IPS-11a (cell line): Measurements from ENCODE around the gene BCAS3.

ENCODE experiments used
- H3K4me3 ChIP-seq: one replicate; pipeline ENCODE4 v1.5.1; 2013; ENCODE audit warnings: low read depth, low read length, control low read depth

BCAS3 gene

DNA sequence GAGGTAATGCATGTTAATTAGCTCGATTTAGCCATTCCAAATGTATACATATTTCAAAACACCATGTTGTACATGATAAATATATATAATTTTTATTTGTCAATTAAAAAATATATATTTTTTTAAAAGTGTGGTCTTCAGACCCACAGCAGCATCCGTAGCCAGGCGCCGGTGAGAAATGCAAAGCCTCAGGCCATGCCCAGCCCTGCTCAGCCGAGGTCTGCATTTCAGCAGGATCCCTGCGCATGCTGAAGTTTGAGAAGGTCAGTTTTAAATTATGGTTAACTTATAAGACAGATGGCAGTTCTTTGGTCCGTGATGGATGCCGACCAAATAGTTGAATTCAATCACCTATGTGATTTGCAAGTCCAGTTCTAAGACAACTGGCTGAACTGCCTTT lies 694.0 kb downstream of the BCAS3 start:
- H3K4me3 ChIP-seq = no peak overlapping the region

DNA sequence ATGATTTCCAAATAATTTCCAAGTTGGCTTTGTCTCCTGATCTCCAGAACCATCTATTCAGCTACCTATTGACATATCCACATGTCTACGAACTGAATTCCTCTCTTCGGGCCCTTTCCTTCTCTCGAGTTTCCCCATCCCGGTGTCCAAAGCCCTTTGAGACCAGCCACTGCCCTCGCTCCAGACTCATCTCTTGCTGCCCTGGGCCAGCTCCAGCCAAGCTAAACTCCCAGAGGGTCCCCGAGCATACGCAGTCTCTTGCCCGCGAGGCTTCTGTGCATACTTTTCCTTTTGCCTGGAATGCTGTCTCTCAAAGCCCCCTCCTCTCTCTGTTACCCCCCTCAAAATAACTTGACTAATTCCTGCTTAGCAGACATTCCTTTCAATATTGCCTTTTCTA lies 694.8 kb downstream of the BCAS3 start:
- no peak overlapping the region for H3K4me3 ChIP-seq

DNA sequence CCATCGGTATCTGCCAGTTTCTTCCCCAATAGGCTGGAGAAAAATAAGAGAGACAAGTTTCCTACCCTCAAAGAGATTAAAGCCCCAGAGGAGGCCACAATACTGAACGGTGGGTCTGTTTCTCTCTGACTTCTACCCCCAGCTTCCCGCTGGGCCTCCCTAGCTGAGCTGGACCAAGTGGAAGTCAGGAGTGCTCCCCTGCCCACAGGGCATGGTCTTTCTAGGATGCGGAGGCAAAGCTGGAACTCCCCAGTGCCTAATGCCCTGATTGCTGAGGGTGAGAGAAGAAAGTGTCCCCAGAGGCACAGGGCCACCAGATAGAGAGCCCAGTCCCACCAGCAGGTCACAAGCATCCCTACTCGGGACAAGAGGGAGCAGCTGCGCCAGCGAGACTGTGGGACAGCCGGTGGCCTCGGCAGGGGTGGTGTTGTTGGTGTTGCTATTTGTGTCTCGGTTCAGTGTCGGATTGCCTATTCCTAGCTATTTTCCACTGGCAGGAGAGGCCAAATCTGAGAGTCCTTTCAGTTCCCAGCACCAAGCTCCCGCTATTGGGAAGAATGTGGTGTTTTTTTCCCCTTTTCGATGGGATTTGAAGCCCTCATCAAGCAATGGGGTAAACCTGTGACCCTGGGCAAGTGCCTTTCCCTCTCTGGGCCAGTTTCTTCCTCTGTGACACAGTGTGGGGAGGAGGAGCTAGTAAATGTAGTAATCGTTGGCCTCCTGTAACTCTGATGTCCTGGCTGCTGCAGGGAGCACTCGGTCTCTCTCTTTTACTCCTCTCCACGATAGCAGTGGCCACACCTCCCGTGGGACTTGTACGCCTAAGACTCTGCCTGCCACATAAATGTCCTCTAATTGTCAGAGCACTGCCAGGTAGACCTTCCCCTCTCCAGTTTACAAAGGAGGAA lies 699.5 kb downstream of the BCAS3 start:
- no peak overlapping the region for H3K4me3 ChIP-seq

DNA sequence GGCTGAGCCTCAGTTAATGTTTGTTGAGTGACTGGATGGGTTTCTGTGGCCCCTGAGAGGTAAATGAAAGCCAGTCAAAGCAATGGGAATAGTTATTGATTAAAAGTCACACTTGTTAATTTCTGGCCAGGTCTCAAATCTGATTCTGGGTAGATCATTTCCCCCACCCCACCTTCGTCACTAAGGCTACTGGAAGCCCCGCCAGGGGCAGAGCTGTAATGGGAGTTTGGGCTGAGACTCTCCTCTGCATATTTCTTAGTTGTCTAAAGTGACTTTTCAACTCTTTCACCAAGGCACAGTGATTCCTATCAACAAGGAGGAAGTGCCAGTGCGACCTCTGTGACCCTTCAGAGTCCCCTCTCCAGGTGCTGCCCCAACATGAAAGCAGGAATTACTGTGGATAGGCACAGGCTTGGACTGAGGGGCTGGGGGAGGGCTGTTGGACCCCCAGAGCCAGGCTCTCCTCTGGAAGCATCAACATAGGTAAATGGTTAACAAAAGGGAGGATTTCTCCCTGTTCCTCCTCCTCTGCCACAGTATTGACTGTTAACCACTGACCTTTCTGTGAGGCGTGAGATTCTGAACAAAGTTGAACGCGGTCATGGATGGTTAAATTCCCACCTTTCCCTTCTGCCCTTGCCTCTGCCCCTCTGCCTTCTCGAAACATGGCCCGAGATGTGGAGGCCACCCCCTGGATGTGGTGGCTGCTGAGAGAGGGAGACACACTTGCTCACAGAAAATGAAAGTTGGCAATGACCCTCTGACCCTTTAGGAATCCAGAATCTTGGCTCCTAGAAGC lies 701.2 kb downstream of the BCAS3 start:
- no peak overlapping the region for H3K4me3 ChIP-seq

DNA sequence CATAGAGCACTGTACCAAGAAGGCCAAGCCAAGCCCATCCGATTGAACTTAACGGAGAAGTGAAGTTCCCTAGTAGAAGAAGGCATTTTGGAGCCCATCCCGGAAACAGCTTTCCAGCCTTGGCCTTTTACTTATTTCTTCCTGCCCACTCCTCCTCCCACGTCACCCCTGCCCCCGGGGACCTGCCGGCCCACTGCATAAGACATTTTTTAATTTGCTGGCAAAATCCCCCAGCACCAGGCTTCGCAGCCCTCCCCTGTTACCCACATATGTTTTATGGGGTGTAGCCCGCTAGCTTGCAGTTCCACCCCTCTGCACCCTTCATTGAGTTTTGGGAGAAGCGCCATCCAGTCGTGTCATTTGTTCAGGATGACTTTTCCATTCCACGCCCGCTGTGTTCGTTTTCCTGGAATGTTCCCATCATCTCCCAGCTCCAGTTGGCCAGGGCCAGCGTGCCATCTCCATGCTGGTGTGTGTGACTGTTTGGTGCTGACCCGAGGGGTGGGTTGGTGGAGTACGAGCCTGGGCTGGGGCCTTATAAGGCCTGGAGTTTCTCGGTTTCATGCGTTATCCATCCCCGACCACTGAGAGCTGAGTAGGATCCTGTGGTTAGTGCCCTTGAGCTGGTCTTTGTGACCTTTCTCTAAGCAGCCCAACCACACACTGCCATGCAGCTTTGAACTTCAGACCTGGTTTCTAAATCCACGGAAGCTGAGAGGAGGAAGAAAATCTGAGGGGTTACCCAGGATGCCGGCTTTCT lies 702.0 kb downstream of the BCAS3 start:
- no peak overlapping the region for H3K4me3 ChIP-seq

DNA sequence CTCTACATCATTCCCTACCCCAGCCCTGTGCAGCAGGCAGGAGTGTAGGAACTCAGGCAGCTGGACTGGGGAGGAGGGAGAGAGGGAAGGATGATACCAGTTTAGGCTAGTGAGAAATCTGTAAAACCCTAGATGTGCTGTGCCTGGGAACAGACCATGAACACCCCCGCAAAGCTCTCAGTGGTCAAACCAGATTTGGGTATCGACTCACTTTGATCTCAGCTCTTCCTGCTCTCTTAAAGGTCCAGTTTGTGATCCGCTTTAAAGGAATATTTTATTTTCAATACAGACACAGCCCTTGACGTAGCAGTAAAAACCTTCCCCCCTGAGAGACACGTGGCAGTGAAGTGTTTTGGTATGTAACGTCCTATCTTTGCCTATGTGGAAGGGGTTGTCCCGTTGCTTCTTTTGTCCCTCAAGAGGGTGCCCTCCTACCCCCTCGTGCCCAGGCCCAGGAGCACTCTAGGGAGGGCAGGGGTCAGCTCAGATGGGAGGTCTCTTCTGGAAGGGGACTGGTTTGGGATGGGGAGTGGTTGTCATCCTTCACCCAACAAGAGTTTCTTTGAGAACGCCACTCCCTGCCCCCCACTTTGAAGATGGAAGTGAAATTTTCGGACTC lies 702.7 kb downstream of the BCAS3 start:
- H3K4me3 ChIP-seq = no peak overlapping the region

DNA sequence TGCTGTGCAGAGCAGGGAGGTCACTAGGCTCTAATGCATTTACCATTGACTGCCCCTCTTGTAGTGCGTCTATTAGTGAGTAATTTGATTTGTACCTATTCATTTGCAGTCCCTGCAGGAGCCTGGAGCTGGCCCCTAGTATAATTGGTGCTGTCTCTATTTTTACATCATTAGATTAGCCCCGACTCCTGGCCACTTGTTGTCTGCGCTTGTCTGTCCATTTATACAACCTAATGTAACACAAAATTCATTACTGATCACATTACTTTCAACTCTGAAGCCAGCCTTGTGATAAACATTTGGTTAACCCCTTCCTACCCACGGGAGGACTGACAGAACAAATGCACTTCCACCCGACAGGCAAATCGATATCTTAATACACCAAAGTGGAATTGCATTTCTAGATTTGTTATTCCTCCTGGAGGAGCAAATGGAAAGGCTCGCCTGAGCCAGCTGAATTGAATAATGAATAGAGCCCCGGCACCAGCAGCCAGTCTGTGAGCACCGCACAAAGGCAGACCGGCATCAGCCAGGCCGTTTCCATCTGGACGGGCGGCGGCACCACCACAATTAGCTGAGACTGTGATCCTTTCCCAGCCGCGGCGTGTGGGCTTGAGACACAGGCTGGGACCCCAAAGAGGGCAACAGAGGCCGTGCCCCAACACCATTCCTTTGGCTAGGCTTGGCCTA lies 703.3 kb downstream of the BCAS3 start:
- H3K4me3 ChIP-seq = no peak overlapping the region

DNA sequence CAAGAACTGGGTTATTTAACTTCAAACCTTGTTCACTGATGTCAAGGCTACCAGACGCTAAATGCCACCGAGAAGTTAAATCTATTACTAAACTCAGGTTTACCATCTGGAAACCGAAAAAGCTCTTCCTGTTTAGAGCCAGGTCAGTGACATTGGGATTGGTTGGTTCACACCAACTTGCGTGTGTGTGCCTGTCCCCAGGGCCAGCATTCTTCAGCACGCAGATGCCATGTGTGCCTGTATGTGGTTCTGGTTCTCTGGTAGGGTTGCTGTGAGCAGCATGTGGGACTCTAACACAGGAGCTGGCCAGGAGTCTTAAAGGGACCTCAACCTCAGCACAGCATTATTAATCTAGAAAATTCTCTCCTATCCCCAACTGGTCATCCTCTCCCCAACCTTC lies 703.9 kb downstream of the BCAS3 start:
- H3K4me3 ChIP-seq = no peak overlapping the region

DNA sequence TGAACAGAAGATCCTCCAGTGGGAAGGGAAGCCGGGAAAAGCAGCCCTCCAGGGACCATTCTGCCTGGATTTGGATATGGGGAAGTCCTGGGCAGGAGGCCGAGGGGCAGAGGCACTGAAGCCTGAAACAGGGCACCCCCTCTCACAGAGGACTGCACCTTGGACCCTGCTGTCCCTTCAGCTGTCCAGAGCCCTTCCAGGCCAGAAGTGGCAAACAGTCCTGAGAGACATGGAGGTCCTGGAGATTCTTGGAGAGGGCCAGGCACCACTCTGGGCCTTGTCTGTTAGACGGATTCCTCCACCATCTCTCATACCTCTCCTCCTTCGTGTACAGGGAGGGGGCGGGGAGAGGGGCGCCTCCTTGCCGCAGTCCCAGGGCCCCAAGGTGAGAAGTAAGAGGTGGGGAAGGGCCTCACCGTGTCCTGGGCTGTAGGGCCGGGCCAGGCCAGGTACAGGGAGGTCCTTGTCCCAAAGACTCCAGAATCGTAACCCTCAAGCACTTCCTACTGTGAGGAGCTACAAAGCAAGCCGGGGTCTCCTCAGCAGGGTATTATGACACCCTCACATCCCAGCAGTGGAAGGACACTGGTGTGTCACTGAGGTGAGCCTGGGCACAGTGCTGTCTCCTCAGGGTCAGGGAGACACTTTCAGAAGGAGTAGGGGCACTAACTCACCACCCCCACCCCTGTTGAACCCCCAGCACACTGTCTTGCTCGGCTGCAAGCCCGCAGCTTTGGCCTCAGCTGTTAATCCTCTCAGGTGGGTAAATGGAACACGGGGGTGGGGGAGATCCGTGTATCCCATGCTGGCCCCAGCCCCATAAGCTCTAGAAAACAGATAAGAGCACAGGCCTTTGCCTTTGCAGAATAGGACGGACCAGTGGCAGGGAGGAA lies 705.4 kb downstream of the BCAS3 start:
- H3K4me3 ChIP-seq = no peak overlapping the region

DNA sequence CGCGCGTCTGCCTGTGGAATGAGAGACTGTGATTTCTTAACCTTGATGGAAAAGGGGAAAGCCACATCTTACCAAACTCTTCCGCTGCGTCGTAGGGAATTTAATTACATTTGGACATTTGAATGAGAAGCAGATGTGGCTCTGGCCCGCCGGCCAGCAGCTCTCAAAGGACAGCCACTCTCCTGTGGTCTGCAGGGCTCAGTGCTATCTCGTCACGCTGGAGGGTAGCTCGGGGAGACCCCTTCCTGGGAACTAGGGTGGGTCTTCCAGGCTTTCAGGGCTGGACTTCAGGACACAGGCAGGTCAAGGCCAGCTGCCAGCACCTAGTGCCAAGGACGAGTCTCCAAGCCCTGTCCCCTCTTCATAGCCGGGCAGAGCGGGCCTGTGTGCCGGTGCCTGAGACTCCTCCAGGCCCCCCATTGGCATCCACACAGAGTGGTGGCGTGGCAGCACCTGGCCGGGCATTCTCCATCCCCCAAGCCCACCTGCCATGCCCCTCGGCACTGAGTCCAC lies 706.1 kb downstream of the BCAS3 start:
- H3K4me3 ChIP-seq = no peak overlapping the region

DNA sequence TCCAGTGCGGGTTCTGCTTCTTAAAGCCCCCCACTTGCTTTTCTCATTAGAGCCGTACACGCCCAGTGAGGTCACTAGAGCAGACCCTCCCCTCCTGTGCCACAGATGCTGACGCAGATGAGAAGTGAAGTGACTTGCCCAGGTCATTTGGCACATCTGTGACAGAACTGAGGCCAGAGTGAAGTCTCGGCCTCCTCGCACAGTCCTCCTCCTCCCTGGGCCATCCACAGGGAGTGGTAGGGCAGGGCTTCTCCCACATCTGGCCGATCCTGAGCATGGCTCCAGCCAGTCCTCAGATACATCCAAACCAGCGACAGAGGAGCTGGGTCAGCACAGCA lies 706.7 kb downstream of the BCAS3 start:
- no peak overlapping the region for H3K4me3 ChIP-seq

DNA sequence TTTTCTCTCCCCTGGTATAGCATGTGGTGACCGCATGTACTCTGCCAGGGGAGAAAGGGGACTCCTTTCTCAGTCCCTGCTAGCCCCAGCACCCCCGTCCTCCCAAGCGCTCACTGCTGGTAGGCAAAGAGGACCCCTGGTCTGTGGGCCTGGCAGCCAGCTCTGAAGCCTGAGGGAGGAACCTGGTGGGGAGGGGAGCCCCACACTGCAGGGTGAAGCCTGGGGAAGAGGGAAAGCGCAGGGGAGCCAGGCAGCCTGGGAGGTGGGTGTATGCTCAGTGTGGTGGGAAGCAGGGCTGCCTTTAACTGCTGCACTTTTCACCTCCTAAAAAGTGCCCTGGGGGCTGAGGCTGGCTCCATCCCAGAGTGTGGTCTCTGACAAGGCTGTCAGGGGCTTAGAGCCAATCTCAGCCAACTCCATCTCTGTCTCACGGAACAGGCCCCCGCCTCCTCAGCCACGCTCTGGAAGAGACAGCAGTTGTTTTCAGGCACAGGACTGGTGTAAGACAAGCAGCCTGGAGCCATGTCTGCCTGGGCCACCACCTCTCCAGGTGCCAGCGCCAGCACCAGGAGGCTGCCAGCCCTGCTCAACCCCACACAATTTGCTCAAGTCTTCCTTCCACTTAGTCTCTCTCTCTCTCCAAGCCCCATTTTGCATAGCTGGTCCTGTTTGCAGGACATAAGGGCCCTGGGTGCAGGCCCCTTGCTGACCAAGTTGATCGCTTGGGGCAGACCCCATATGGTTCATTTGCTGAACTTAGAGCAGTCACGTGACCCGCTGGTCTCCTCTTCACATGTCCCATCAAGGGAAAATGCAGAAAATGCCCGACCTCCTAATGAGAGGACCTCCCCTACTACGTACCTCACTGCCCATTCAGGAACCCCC lies 707.3 kb downstream of the BCAS3 start:
- no peak overlapping the region for H3K4me3 ChIP-seq

DNA sequence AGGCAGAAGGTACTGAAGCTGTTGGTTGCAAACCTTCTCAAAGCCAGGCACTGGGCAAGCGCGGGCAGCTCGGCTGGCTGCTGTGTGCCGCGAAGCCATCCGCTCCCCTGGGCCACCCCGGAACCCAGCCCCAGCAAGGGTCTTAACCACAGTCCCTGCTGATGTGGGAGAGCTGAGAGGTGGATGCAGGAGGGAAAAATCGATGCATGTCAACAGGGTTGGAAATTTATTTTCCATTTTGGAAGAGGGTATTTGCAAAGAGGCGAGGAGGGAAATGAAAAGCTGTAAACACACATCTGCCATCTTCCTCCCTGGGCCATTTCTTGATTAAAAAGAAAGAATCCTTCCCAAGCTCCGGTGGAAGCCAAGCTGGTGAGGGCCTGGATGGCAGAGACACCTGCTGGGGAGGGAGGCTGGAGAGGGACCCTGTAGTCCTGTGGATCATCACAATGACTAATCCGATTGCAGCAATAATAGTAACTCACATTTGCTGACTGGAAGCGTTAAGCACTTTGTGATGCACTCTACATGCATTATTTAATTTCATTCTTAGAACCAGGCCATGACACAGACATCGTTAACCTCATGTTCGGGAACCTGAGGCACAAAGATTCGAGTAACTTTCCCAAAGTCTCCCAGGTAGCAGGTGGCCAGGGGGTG lies 708.1 kb downstream of the BCAS3 start:
- no peak overlapping the region for H3K4me3 ChIP-seq

DNA sequence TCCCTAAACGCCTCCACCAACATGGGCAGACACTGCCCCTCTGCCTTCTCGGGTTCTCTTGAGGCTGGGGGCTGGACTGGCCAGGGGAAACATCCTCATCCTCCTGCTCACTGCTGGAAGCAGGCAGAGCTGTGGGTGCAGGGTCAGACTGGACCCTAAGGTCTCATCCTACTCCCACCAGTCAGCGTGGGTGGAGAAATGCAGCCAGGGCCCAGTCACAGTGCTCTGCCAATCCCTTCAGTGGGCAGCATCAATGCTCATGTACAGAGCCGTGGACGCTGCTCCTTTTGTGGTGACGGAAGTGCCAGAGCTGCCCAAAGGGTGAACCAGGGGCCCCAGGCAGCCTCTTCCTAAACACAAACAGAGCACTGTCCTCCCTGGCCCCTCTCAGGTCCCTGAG lies 708.6 kb downstream of the BCAS3 start:
- H3K4me3 ChIP-seq = no peak overlapping the region

DNA sequence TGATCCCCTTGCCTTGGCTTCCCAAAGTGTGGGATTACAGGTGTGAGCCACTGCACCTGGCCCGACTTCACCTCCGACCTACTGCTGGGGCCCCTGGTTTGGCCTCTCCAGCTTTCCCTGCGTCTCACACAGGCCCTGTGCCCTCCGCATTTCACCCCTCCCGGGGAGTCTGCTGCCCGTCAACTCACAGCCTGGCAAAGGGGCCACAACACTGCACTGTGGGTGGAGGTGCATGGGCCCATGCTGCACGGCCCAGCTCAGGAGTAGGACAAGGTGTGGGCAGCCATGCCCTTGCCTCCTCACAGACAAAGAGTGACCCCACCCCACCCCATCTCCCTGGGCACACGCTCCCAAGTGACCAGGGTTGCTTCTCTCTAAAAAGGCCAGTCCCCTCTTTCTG lies 709.4 kb downstream of the BCAS3 start:
- H3K4me3 ChIP-seq = no peak overlapping the region

DNA sequence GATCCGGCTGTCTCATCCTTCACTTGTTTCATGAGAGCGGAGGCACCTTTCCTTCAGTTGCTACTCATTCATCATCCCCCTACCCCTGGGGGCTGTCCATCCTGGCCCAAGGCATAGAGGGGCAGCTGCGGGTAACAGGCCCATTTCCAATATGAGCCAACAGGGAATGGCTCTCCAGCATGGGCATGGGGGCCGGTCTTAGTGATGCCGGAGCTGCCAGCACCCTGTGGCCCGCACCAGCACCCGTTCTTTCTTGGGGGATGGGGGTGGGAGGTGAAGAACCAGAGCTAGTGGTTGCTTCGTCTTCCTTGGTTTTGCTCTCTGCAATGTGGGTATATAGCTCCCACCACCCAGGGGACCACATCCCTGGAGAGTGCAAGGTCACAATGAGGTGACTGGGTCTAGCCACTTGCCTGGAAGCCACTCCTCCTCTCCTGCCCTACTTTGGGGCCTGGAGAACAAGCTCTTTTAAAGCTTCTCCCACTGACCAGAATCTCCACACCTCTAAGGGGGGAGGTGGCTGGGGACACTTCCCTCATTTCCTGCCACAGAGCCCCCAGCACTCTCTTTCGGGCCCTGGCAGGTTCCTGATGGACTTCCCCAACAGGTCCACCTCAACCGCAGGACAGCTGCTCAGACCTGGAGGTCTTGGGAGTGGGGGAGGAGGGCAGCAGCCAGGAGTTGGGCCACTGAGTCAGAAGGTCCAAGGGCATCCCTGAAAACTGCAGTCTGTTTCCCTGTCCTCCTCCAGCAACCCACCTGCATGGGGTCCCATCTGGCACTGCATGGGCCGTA lies 710.1 kb downstream of the BCAS3 start:
- H3K4me3 ChIP-seq = no peak overlapping the region
